SK-N-SH (cell line): ENCODE results near the gene ANKRD60. TPM values are rescaled to one million over a fixed set of nuclear protein-coding genes. Genes with fewer than 3 reads are reported as not detected.

Experiments used
- CTCF ChIA-PET: fragments of 300-600, 350-600 bp; formaldehyde crosslinking; extraction: SDS; loops from one replicate; lab custom pipeline; 2021; lab: Yijun Ruan, JAX
- POLR2A ChIA-PET: fragments of 350-600 bp; sonication (Branson Sonifier 250); formaldehyde crosslinking; extraction: SDS; loops from one replicate; lab custom pipeline; 2020; ENCODE audit warnings: antibody characterized with exemption, inconsistent platforms; lab: Yijun Ruan, JAX
- DNase-seq: peaks from one replicate; pipeline ENCODE4 v3.0.0; 2012
- H2AFZ ChIP-seq: fragments of 200-600 bp; sonication (generic); 2 replicates; pipeline ENCODE4 v1.8.1; 2016; ENCODE audit warnings: antibody characterized with exemption, mild to moderate bottlenecking, low read depth
- H3F3A ChIP-seq: fragments of 200-600 bp; sonication (generic); replicated peaks from 2 replicates; pipeline ENCODE3; 2016; ENCODE audit warnings: antibody characterized with exemption, mild to moderate bottlenecking; ENCODE audit not compliant: insufficient read depth
- H3K27ac ChIP-seq, 2 experiments: fragments of 200-500 bp in 1 of 2; fragments of 200-600 bp in 1 of 2; sonication (Bioruptor generic) in 1 of 2; sonication (generic), shearing (Covaris generic) in 1 of 2; 2 replicates each; pipeline versions ENCODE4 v1.5.1 to v1.6.1; 2014 to 2016; ENCODE audit warnings: low read depth in 2 of 2, inconsistent platforms in 1 of 2, low read length in 1 of 2, mild to moderate bottlenecking in 1 of 2, mixed read lengths in 1 of 2
- H3K27me3 ChIP-seq: fragments of 200-600 bp; sonication (generic), shearing (Covaris generic); 2 replicates; pipeline ENCODE4 v1.6.1; 2016; ENCODE audit warnings: mixed run types; ENCODE audit not compliant: insufficient read depth
- H3K36me3 ChIP-seq, 2 experiments: fragments of 200-500 bp in 1 of 2; fragments of 200-600 bp in 1 of 2; sonication (Bioruptor generic) in 1 of 2; sonication (generic) in 1 of 2; replicated peaks in 1 of 2; 2 replicates each; pipeline versions ENCODE3 to v1.5.1; 2014 to 2016; ENCODE audit warnings: low read length in 1 of 2, mild to moderate bottlenecking in 1 of 2; ENCODE audit not compliant: insufficient read depth in 2 of 2, control insufficient read depth in 1 of 2
- H3K4me1 ChIP-seq, 2 experiments: fragments of 200-500 bp in 1 of 2; fragments of 200-600 bp in 1 of 2; sonication (Bioruptor generic) in 1 of 2; sonication (generic), shearing (Covaris generic) in 1 of 2; 2 replicates each; pipeline versions ENCODE4 v1.5.1 to v1.6.1; 2014 to 2016; ENCODE audit warnings: low read depth in 1 of 2, low read length in 1 of 2, mixed run types in 1 of 2; ENCODE audit not compliant: insufficient read depth in 2 of 2, control insufficient read depth in 1 of 2
- H3K4me2 ChIP-seq: fragments of 200-600 bp; sonication (generic), shearing (Covaris generic); 2 replicates; pipeline ENCODE4 v1.6.1; 2017; ENCODE audit warnings: mixed run types
- H3K4me3 ChIP-seq, 2 experiments: fragments of 200-500 bp in 1 of 2; fragments of 200-600 bp in 1 of 2; sonication (Bioruptor generic) in 1 of 2; sonication (generic), shearing (Covaris generic) in 1 of 2; 2 replicates each; pipeline versions ENCODE4 v1.5.1 to v1.8.1; 2014 to 2016; ENCODE audit warnings: low read depth in 2 of 2, inconsistent platforms in 1 of 2, low read length in 1 of 2, mild to moderate bottlenecking in 1 of 2, mixed read lengths in 1 of 2, moderate library complexity in 1 of 2
- H3K79me2 ChIP-seq: fragments of 200-600 bp; sonication (generic); 2 replicates; pipeline ENCODE4 v1.8.1; 2017; ENCODE audit warnings: mild to moderate bottlenecking; ENCODE audit not compliant: insufficient read depth
- H3K9ac ChIP-seq: fragments of 200-600 bp; sonication (generic); 2 replicates; pipeline ENCODE4 v1.6.1; 2017; ENCODE audit warnings: mixed run types
- H3K9me2 ChIP-seq: fragments of 200-600 bp; sonication (generic); 2 replicates; pipeline ENCODE4 v1.6.1; 2017; ENCODE audit warnings: mixed run types
- H3K9me3 ChIP-seq: fragments of 200-600 bp; sonication (generic); 2 replicates; pipeline ENCODE4 v1.6.1; 2017; ENCODE audit warnings: mixed run types, mild to moderate bottlenecking, moderate library complexity
- H4K20me1 ChIP-seq: fragments of 200-600 bp; sonication (generic); 2 replicates; pipeline ENCODE4 v1.6.1; 2017; ENCODE audit warnings: mild to moderate bottlenecking, mixed run types; ENCODE audit not compliant: insufficient read depth
- CHD2 ChIP-seq: fragments of 150-350 bp; IDR thresholded peaks from 2 replicates; pipeline ENCODE4 v1.6.1; 2018; ENCODE audit warnings: low read length; ENCODE audit not compliant: partially characterized antibody
- EP300 ChIP-seq, 2 experiments: IDR thresholded peaks; 2 replicates each; pipeline versions ENCODE4 v1.4.0 to v1.6.1; 2012; ENCODE audit warnings: borderline replicate concordance in 1 of 2, low read depth in 1 of 2, low read length in 1 of 2
- FOXM1 ChIP-seq: IDR thresholded peaks from 2 replicates; pipeline ENCODE4 v1.4.0; 2012; ENCODE audit warnings: low read depth, mild to moderate bottlenecking
- MXI1 ChIP-seq: IDR thresholded peaks from 2 replicates; pipeline ENCODE4 v1.6.1; 2012; ENCODE audit warnings: mild to moderate bottlenecking, low read depth, low read length, improper control_type of control experiment
- NFIC ChIP-seq: IDR thresholded peaks from 2 replicates; pipeline ENCODE4 v1.4.0; 2012; ENCODE audit warnings: borderline replicate concordance
- RCOR1 ChIP-seq: fragments of 150-350 bp; IDR thresholded peaks from 2 replicates; pipeline ENCODE4 v1.6.1; 2017; ENCODE audit warnings: antibody characterized with exemption, low read length
- TAF1 ChIP-seq: IDR thresholded peaks from 2 replicates; pipeline ENCODE4 v1.6.1; 2012; ENCODE audit warnings: low read depth, mild to moderate bottlenecking, low read length, moderate library complexity, borderline replicate concordance
- TCF12 ChIP-seq: IDR thresholded peaks from 2 replicates; pipeline ENCODE4 v1.4.0; 2012
- USF2 ChIP-seq: fragments of 150-350 bp; IDR thresholded peaks from 2 replicates; pipeline ENCODE4 v1.6.1; 2017; ENCODE audit warnings: antibody characterized with exemption, low read length, low read depth, borderline replicate concordance
- WGBS: methylation state at CpG from one replicate; pipeline ENCODE4 v1.1.6; 2017; ENCODE audit warnings: low lambda C conversion rate; 5-methylcytosine and 5-hydroxymethylcytosine counted together
- polyA plus RNA-seq, 3 experiments: library from polyadenylated mRNA; depleted of rRNA; stranded (reverse); fragments of >200 nt; gene quantifications; 2 replicates each; pipeline ENCODE4 v1.2.3, GENCODE V29; 2012

Gene ANKRD60
- polyA plus RNA-seq, 1 of the 3 experiments (the other 2 are of a cell fraction) = not detected

GRCh38 chr20:58216334-58216733 is 12.1 kb downstream of the ANKRD60 start:
- Histone ChIP-seq H3K4me3 (no peak overlapping the region), H3K9ac (no peak overlapping the region), H3K9me3 (no peaks in the 10 kb centered on the region), H3K79me2 (no peaks in the 10 kb centered on the region), H3K9me2 (no peaks in the 10 kb centered on the region), H3F3A (no peaks in the 10 kb centered on the region), H4K20me1 (no peaks in the 10 kb centered on the region), H3K27ac (no peak overlapping the region), H2AFZ (no peak overlapping the region), H3K4me2 (no peak overlapping the region), H3K36me3 (no peaks in the 10 kb centered on the region), H3K4me1 (peaks cover 3 to 9% of the 10 kb centered on the region in 2 experiments; a peak in 2 of 4 replicates), H3K27me3 (no peaks in the 10 kb centered on the region; the same call in 1 of the 2 replicates)
- WGBS = 48% methylated on average over 4 of the region's 4 CpGs
- no peak for TF ChIP-seq FOXM1
- TF ChIP-seq EP300 (IDR thresholded peaks at IDR 0.05; ENCODE audit: borderline replicate concordance in 1 of 2, low read depth in 1 of 2, low read length in 1 of 2) = no peak
- TF ChIP-seq NFIC = no peak
- TF ChIP-seq TCF12 = no peak
- no peak for TF ChIP-seq RCOR1
- no peak for TF ChIP-seq MXI1
- no peak for TF ChIP-seq CHD2
- POLR2A ChIA-PET = no interaction called here
- CTCF ChIA-PET = interaction anchor here (1.4 to 17.8 kb wide), 6 partner anchors 10 to 717 kb away, joined by 3 to 356 read pairs (median 6); partner anchors contain the start of gene STX16
- DNase-seq = no peak

DNA sequence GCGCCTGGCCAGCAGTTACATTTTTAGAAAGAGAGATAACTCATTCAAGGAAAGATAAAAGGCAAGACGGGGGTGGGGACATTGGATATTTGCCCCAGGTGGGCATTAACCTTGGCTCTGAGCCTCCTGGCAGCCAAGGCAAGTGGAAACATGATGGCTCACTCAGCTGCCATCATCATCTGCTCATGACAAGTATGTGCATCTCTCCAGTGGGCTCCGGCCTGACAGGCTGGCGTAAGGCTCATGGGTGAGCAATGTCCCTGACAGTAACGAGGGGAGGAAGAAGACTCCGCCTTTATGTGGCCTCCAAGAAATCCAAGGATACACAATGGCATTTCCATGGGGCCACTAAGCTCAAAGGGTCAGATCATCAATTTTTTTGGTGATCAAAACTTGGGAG is 13.3 kb downstream of the ANKRD60 start:
- H4K20me1 ChIP-seq = no peaks in the 10 kb centered on the region
- H3F3A ChIP-seq = no peaks in the 10 kb centered on the region
- H3K79me2 ChIP-seq = no peaks in the 10 kb centered on the region
- WGBS = 82% methylated on average over 4 of the region's 6 CpGs
- H3K27me3 ChIP-seq = no peaks in the 10 kb centered on the region; the same call in 1 of the 2 replicates
- DNase-seq = no peak
- ChIA-PET POLR2A (no interaction called here), CTCF (interaction anchor here (1.0 to 17.8 kb wide), 5 partner anchors 11 to 716 kb away, joined by 3 to 356 read pairs (median 7); no protein-coding TSS in a partner anchor)
- H2AFZ ChIP-seq = no peak overlapping the region
- H3K4me1 ChIP-seq = peaks cover 3 to 9% of the 10 kb centered on the region in 2 experiments; a peak in 2 of 4 replicates
- no peaks in the 10 kb centered on the region for H3K9me2 ChIP-seq
- H3K9ac ChIP-seq = no peak overlapping the region
- no peak overlapping the region for H3K4me3 ChIP-seq
- H3K27ac ChIP-seq = no peak overlapping the region
- no peak for TF ChIP-seq EP300 (IDR thresholded peaks at IDR 0.05; ENCODE audit: borderline replicate concordance in 1 of 2, low read depth in 1 of 2, low read length in 1 of 2)
- TF ChIP-seq NFIC = no peak
- no peak for TF ChIP-seq TAF1
- H3K36me3 ChIP-seq = no peaks in the 10 kb centered on the region
- H3K9me3 ChIP-seq = no peaks in the 10 kb centered on the region
- no peak overlapping the region for H3K4me2 ChIP-seq

- CTCF ChIA-PET = interaction anchor here (5.0 to 17.8 kb wide), 2 partner anchors 11 to 617 kb away, joined by 25 to 356 read pairs; no protein-coding TSS in a partner anchor
- Histone ChIP-seq H3K27me3 (no peaks in the 10 kb centered on the region; the same call in 1 of the 2 replicates), H4K20me1 (0 out of 2 replicates have a peak, but pooled peaks cover 3% of the 10 kb centered on the region), H3K9me3 (no peaks in the 10 kb centered on the region), H3K4me3 (no peak overlapping the region), H3K79me2 (no peaks in the 10 kb centered on the region), H3K4me2 (no peak overlapping the region), H3K36me3 (no peaks in the 10 kb centered on the region), H3K27ac (no peak overlapping the region), H3F3A (peaks cover 7% of the 10 kb centered on the region), H3K4me1 (peaks cover 0 to 11% of the 10 kb centered on the region in 2 experiments; a peak in 2 of 4 replicates), H3K9me2 (no peaks in the 10 kb centered on the region), H3K9ac (no peak overlapping the region), H2AFZ (no peak overlapping the region)
- no peak for TF ChIP-seq USF2
- TF ChIP-seq TAF1 = no peak
- no peak for TF ChIP-seq MXI1
- WGBS = 84% methylated on average over 8 of the region's 8 CpGs
- POLR2A ChIA-PET = no interaction called here
- DNase-seq = no peak
Measured at GRCh38 chr20:58214310-58214709, 14.1 kb downstream of the ANKRD60 start.
